RCC 7860 (cell line): ENCODE results near the gene UBE2M.
"Not testable (repeated sequence)": the region's sequence is repeated elsewhere in the genome, so short reads cannot be mapped to it uniquely, and the experiment has no call there.

Experiments
- DNase-seq: peaks from one replicate; pipeline ENCODE4 v3.0.0-alpha.2; 2015; ENCODE audit warnings: low spot score
- FAIRE-seq: peaks from 2 replicates; lab custom pipeline; 2012; peaks lifted over from hg19 to GRCh38; lab: Jason Lieb, UNC

Gene UBE2M

DNA sequence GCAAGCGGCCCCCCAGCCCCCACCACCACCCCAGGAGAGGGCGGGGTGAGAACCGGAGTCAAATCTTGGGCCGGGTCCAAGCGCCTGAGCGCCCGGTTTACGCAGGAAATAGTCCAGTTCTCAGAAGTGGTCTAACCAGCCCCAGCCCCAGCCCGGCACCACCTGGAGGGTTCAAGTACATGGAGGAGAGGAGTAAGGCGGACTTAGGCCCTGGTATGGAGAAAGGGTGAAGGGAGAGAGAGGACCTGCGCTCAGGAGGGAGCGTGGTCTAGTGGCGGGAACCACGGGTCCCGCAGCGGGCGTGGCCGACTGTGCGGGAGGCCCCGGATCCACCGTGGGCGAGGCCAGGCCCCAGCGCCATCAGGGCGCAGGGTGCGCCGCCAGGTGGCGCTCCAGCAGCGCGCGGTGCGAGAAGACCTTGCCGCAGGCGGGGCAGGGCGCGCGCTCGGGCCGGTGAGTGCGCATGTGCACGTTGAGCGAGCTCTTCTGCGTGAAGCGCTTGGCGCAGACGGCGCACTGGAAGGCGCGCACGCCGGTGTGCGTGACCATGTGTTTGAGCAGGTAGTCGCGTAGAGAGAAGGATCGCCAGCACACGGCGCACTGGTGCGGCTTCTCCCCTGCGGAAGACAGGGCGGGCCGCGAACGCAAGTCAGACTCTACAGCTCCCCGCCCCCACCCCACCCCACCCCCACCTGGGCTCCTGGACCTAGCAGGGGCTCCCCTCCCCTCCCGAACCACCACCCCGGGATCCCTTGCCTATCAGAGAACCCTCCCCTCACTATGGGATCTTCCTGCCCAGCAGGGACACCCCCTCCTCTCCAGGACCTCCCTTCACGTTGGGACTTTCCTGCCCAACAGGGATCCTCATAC lies 44.5 kb downstream of the UBE2M start:
- DNase-seq (no peak), FAIRE-seq (no peak)

DNA sequence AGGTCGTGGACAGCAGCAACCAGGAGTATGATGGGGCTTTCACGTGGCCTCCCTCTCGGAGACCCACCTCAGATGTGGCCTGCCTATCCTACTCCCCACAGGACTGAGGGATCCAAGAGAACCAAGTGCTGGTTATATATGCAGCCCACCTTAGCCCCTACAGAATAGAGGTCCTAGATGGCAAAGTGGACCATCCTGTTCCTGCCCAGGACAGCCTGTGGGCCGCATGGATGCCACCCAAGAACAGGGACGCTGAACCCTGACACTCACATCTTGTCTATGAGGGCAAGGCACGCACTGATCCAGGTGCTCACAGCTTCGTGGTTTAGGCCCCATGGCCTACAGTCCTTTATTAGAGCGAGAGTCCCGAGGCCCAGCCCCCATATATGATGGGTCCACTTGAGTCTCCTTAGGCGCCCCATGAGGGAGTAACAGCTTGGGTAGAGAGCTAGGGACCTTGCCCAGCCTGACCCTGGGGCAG lies 45.2 kb downstream of the UBE2M start:
- FAIRE-seq, result no peak
- no peak for DNase-seq

- FAIRE-seq, result no peak
- no peak for DNase-seq
Observed at GRCh38 chr19:58511353-58512208, 46.8 kb downstream of the UBE2M start, which contains the start of gene SLC27A5. Gene SLC27A5 (minus strand): TSS chr19:58511992. CDS start chr19:58511955, 37 bp downstream.

GRCh38 chr19:58510084-58510862 lies 48.1 kb downstream of the UBE2M start:
- no peak for DNase-seq

DNA sequence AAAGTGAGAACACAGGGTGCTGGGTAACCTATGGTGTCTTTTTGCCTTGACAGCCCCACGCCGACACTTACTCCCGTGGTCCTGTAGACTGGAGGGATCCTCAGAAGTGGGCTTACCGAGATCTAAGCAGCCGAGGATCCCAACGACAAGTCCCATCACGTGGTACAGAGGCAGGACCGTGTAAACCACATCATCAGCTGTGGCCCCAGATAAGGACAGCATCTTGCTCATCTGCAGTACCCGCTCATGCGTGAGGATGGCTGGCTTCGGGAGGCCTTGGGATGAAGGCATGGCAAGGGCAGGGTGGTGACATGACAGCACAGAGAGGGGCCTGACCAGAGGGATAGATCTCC lies 48.7 kb downstream of the UBE2M start:
- FAIRE-seq, result no peak

More at GRCh38 chr19:58510084-58510862, 48.1 kb downstream of the UBE2M start:
- FAIRE-seq, result no peak

GRCh38 chr19:58507602-58508223 lies 50.7 kb downstream of the UBE2M start:
- FAIRE-seq, DNase-seq: not testable (repeated sequence)

More for the DNA sequence above, 48.7 kb downstream of the UBE2M start:
- DNase-seq, result peak; percentile 5
